CD4-positive, alpha-beta T cell treated with Interferon gamma for 1 hour (primary cell): Measurements from ENCODE around the gene HID1.

Experiments
- DNase-seq: peaks from one replicate; pipeline ENCODE4 v3.0.0-alpha.2; 2020

HID1 gene

DNA sequence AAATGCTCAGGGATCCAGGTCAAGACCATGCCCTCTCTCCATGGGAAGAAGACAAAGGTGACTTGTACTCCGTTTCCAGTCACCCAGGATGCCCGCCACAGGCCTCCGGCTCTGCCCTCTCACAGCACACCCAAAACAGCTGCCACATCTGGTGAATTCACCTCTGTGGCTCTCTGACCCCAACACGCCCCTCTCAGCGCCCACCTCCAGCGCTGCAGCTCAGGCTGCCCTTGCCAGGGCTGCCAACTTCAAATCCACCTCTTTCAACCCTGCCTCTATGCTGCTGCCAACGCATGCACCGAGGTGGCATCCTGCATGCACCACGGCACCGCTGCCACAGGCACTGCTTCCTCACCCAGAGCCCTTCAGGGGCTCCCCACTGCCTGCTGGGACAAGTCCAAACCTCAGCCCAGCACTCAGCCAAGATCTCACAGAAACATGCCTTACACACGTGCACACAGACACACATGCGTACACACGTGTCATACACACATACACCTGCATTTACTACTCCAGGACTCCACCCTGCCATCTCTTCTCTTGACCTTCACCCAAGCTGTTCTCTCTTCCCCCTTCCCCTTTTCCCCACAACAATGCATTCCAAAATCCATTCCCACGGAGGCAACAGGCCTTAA lies 7.5 kb downstream of the HID1 start:
- DNase-seq: no peak

DNA sequence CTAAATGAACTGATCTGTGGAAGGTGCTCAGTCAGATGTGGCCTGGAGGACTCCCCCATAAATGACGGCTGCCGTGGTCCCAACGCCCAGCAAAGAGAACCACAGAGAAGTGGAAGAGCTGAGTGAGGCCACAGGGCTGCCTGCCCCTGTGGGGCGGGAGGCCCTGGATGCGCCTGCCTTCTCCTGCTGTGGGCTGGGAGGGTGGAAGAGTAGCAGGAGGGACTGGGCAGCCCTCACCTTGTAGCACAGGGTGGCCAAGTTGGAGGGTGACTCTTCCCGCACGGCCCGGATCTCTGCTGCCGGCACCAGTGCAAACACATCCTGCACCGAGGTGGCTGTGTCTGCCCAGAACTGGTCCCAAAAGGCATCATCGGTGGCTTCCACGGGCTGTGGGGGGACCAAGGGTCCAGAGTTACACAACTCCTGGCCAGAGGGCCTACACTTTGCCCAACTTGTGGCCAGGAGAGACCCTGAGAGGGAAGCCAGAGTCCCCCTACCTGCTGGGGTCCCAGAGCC lies 8.3 kb downstream of the HID1 start:
- no peak for DNase-seq

DNA sequence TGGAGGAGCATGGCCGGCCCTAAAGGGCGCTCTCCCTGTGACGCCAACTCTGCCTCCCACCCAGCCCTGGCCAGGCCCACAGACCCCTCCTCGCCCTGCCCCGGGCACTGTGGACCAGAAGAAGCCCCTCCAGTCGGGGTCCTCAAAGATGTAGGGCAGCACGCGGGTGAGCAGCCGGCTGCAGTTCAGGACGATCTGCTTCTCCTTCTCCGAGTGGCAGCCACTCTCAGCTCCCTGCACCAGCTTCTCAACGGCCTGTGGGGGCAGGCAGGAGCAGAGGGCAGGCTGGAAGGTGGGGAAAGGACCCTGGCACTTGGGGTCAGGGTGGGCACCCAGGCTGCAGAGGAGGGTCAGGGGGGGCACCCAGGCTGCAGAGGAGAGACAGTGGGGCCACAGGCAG lies 8.9 kb downstream of the HID1 start:
- no peak for DNase-seq

DNA sequence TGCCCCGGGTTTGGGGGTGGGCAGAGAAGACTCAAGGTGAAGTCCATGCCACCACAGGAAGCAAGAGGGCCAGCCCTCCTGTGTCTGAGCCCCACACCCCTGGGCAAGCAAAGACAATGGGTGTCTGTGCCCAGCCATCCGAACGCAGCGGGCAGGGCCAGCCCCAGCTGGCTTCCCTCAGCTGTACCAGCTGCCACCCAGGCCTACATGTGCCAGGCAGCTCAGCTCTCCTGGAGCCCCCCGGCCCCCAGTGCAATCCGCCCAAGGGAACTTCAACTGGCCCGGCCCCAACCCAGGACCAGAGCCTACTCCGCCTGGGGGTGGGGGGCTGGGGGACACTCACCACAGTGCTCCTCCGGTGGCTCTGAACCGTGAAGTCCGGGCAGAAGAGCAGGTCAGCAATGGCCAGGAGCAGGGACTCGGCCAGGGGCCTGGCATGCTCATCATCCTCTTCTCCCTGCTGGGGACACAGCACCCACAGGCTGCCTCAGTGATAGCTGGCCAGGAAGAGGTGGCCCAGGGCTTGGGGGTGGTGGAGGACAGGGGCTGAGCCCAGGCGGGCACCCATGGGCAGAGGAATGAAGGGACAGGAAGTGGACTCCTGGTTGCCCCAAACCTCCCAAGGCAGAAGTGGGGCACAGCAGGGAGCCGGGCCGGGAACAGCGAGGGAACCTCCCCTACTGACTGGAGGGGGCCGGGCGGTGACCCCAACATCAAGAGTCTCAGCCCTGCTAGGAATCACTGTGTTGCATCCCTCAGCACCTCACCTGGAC lies 9.8 kb downstream of the HID1 start:
- no peak for DNase-seq

DNA sequence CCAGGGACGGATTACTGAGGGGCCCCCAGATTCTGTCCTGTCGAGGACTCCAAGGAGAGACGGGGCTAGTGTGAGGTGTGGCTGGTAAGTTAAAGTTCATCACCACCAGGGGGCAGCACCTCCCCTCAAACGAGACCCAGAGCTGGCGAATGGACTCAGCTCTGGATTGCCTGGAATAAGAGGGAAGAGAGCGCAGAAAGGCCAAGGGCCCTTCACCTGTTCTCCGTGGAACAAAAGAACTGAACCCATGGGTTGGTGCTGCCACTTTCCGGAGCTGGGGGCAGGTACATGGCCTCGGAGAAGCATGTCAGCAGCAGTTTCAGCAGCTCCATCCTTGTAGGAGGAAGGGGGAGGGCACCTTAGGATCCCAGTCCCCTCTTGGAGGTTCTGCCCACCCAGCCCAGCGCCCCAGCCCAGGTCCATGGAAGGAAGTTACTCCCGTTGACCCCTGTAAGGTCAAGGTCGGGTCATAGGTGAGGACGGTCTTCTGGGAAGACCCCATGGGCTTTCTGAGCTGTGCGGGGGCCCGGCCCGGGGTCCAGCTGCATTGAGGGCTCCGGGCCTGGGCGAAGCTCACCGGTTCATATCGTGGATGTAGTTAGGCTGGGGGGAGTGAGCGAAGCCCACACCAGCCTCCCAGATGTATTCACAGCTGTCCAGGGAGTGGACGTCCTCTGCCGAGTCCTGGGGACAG lies 10.8 kb downstream of the HID1 start:
- DNase-seq: peak; percentile 76

DNA sequence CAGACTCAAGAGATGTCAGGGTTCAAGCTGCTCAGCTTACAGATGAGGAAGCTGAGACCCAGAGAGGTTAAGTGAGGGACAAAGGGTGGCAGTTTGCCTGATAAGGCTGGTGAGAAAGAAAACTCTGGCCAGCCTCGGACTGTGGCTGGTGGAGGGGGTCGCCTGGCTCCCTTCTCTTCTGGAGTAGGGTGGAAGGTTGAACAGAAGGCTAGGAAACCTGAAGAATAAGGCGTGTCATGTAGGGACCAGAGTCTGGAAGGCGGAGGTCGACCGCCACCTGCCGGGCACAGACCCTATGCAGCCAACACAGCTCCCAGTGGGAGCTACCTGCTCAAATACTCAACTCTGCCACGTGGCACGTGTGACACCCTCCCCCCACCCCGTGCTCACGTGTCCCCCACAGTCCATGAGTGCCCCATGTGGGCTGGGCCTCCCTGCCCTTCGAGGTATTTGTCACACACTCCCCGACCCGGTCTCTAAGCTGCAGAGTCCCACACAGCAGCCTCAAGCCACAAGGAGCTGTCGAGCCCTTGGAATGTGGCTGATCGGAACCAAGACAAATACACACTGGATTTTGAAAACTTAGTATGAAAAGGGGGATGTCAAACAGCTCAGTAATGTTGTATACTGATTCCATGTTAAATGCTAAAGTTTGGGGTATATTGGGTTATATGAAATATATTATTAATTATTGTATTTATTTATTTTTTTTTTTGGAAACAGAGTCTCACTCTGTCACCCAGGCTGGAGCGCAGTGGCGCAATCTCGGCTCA lies 11.8 kb downstream of the HID1 start:
- DNase-seq: peak; percentile 40

DNA sequence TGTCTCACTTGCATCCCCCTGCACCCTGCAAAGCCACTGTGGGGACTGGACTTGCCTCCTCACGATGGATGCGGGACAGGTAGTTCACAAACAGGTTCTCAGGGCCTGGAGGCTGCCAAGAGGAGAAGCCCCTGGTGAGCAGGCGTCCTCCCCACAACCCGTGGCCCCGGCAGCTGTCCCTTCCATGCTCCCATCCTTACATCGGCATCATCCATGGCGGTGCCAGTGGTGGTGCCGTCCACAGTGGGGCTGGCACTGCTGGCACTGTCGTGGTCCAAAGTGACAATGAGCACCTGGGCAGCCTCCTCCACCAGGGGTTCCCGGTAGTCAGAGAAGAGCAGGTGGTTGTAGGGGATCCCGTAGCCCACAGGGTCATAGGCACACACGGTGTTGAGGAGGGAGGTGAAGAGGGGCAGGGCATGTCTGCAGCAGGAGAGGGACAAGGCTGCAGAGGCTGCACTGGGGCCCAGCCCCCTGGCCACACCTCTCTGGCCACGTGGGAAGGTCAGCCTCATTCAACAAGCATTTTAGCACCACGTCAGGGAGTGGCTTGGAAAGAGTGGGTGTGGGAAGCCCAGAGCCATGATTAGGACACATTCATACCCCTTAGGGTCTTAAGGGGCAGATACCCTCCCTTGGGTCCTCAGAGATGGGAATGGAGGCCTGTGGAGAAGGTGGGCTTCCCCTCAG lies 12.6 kb downstream of the HID1 start:
- DNase-seq: no peak

DNA sequence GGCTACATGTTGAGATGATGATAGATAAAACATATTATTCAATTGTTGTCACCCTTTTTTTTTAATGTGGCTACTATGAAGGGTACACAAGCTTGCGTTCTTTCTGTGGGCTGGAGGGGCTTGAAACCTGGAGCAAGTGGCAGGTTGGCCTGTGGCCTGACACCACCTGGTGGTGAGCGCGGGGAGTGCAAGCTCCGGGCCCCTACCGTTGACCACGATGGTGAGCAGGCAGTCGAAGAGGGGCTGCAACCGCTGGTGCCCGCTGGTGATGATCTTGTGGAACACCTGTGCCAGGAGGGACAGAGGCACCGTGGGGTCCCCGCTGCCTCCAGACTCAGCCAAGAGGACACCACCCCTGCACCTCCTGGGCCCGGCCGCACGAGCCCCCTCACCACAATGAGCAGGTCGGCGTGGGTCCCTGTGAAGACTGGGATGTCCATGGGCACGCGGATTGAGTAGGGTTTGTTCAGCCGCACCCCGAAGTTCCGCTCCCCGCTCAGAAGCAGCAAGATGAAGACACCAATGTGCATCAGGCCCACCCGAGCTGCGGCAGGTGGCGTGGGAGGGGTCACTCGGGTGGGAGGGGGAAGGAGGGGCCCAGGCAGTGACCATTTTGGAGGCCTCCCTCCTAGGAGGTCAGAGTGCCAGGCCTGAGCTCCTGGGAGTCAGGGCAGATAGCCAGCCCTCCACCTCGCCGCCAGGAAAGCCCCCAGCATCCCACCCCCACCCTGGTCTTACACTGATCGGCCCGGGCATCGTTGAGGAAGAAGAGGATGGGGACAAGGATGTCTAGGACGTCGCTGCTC lies 14.4 kb downstream of the HID1 start:
- peak; percentile 62 for DNase-seq

DNA sequence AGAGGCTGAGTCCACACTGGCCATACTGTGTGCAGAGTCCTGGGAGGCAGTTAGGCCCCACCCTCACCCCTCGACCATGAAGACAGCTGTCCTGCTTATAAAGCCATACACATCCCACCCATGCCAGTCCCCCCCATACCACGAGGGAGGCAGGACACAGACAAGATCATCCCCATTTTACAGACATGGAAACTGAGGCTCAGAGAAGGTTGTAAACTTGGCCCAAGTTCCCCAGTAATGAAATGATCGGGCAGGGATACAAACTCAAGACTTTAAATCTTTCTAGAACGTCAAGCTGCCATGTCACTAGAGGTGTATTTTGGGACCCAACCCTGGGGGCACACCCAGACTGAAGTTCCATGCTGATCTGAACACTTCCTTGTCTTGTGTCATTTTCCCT lies 16.5 kb downstream of the HID1 start:
- DNase-seq: no peak

DNA sequence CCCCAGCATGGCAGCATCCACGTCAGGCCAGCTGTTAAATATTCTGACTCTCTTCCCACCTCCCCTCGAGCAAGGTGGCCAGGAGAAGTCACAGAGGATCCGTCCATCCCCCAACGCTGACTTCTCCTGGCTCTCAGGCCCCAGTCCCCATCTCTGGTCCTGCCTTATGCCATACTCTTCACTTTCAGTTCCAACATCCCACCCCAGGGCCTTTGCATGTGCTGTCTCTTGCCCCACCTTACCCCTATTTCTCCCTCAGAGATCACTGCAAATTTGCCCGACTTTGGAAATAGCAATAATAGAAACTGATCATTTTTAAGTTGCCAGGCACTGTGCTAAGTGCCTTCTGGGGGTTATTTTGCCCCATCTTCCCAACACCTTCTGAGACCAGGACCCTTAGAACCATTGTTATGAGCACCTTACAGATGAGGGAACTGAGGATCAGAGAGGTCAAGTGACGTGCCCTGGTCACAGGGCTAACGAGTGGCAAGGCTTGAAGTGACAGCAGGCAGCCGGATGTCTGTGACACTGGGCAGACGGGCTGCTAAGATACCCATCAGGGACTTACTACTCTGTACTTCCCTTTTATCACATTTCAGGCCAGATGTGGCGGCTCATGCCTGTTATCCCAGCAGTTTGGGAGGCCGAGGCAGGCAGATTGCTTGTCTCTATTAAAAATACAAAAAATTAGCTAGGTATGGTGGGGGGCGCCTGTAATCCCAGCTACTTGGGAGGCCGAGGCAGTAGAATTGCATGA lies 17.7 kb downstream of the HID1 start:
- DNase-seq: no peak

DNA sequence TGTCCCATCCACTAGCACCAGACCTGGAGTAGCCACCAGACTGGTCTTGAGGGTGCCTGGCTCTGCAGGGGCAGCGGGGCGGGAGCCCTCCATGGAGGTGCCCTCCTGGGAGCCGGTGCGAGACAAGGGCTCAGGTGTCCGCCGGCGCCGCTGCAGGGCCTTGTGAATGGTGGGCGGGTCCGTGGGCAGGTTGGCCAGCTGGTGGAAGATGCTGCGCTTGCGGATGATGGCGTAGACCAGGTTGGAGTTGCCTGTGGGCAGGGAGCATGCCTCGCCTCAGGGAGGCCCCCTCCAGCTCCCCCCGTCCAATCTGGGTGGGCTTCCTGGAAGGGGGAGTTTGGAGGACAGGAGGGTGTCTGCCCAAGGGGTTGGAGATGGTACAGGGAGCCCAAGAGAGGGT lies 18.4 kb downstream of the HID1 start:
- no peak for DNase-seq

DNA sequence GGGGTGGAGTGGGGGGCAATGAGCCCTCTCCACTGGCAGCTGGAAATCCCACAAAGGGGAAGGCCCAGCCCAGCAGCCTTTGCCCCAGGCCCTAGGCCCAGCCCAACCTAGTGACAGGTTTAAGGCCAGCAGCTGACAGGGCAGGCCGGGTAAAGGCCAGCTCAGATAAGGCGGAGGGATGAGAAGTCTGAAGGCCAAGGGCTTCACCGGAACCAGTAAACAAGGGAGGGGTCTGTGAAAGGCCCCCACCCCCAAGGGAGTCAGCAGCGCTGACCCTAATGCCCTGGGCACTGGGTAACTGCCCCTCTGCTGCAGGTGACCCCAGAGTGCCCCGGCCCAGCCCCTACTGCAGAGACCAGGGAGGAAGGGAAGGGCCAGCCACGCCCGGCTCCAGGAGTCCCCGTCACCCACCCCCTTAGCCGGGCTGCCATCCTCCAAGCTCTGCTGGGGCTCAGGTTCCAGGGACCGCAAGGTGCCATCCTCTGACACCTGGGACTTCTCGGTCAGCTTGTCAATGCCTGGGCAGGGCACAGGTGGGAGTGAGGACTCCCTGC lies 19.3 kb downstream of the HID1 start:
- no peak for DNase-seq

DNA sequence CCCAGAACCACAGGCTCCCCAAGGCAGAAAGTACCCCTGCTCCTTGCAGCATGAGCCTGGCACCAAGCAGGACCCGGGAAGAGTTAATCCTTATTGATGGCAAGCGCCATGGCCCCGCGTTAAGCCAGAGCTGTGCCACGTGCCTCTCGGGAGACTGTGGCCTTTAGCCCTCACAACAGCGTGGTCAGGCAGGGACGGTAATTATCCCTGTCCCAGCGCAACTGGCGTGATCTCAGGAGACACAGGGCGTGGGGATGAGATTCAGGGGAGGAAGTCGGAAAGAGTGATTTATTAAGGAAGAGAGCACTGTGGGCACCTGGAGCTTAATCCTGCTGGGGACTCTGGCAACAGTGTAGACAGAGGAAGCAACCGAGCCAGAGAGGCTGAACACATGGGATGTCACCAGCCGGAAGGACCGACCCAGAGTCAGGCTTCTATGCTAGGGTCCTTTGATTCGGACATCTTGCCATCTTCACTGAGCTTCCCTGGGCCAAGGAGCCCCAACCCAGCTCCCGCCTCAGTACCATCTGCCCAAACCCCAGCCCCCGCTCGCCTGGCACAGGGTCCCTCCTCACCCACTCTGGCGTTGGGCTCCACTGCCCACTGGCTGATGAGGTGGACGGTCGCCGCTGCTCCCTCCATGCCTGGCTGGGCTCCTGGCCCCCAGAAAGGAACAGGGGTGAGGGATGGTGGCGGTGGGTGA lies 20.0 kb downstream of the HID1 start:
- no peak for DNase-seq

DNA sequence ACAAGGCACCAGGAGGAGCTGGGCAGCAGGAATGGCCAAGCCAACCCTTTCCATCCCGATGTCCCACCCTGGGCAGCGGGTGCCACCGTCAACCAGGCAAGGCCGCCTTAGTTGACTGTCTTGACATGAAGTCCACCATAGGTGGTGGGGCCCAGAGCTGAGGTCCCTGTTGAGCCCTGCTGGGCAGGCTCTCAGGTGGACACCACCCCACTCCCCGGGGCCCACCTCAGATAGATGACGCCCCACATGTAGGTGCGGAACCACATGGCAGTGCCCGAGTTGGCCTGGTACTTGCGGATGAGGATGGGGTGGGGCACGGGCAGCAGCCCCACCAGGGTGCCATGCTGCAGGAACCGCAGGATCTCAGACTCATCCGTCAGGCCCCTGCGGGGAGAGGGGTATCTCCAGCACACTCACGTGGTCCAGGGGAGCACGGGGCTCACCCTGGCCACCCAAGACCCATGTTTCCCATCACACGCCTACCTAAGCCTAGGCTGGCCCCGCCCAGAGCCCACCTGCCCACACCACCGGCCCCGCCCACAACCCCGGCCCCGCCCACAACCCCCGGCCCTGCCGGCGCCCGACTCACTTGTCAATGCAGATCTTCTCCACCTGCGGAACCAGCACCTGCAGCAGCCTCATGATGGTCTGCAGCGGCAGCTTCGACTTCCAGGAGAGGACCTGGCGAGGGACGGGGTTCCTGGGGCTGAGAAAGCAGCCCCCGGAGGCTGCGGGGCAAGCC lies 20.7 kb downstream of the HID1 start:
- DNase-seq: no peak

DNA sequence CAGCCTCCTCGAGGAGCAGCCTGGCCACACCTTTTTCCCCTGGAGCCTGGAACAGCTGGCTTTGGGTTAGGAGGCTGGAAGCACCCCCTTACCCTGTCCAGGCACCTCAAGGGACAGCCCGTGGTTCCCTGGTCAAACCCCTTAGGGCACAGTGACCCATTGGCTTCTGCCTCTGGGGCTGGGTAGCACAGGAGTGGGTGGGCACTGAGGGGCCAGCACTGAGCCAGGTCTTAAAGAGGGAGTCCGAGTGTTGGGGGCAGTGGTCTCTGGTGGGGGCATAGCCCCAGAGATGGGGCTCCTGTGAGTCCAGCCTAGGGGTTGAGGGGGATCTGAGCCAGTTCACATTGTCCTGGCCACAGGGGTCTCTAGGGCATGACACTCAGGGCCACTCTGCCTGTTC lies 21.5 kb downstream of the HID1 start:
- no peak for DNase-seq

DNA sequence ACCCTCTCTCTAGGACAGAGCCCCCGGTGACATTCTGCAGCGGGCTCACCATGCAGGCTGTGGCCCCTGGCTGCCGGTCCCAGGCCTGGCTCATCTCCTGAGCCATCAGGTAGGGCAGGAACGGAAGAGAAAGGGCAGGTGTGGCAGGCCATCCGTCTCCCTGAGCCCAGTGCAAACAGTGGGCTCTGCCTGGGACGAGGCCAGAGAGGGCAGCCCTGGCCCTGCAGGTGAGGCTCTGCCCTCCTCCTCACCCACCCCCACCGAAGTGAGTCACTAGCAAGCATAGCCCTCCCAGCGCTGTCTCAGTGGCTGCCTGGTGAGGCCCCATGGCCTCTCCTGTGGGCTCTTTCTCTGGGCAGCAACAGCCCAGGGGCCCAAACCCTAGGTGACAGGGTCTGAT lies 22.4 kb downstream of the HID1 start:
- no peak for DNase-seq

DNA sequence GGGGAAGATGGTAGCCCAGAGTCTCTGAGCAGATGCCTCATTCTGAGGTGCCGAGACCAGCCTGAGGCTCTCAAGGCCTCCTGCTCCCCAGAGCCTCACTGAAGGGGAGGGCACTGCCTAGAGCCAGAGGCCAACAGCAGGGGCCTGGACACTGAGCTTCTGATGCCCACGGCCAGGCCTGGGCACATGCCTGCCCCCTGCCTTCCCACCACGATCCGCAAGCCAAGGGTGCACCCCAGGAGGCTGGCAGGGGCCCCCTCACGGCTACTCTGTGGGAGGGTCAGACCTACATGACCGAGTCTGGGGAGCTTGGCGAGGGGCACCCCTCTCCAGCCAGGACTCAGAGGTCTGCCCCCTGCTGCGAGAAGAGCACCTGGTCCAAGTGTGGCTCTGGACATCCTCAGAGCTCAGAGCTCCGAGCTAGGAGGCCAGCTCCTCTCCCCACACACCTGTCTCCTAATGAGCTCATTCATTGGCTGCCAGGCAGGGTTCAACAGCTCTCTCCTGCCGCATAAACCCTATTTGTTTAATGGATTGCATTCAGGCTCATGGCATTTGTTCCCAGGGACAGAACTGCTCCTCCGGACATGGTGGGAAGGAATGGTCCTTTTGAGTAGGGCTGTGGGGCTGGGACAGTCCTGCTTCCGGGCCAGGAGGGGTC lies 23.0 kb downstream of the HID1 start:
- DNase-seq: no peak

DNA sequence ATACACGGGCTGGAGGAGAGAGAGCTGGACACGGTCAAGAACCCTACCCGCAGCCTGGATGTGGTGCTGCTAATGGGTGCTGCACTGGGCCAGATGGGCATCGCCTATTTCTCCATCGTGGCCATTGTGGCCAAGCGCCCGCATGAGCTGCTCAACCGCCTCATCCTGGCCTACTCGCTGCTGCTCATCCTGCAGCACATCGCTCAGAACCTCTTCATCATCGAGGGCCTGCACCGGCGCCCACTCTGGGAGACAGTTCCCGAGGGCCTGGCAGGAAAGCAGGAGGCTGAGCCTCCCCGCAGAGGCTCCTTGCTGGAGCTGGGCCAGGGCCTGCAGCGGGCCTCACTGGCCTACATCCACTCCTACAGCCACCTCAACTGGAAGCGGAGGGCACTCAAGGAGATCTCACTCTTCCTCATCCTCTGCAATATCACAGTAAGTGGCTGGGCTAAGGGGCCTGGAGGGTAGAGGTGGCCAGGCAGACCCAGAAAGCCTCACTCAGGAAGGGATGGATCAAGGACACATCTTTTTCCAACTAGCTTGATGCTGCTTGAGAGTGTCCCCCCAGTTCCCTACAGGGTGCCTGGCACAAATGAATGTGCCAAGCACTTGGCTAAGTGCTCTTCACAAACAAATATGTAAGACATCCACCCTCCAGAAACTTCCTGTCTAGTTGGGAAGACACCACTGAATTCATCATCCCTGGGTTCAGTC lies 25.4 kb downstream of the HID1 start:
- no peak for DNase-seq
